ENCODE data around the gene MUC13.
A peak's percentile ranks its signal among the peaks of the same experiment; 100 is the strongest.

MUC13 gene

DNA sequence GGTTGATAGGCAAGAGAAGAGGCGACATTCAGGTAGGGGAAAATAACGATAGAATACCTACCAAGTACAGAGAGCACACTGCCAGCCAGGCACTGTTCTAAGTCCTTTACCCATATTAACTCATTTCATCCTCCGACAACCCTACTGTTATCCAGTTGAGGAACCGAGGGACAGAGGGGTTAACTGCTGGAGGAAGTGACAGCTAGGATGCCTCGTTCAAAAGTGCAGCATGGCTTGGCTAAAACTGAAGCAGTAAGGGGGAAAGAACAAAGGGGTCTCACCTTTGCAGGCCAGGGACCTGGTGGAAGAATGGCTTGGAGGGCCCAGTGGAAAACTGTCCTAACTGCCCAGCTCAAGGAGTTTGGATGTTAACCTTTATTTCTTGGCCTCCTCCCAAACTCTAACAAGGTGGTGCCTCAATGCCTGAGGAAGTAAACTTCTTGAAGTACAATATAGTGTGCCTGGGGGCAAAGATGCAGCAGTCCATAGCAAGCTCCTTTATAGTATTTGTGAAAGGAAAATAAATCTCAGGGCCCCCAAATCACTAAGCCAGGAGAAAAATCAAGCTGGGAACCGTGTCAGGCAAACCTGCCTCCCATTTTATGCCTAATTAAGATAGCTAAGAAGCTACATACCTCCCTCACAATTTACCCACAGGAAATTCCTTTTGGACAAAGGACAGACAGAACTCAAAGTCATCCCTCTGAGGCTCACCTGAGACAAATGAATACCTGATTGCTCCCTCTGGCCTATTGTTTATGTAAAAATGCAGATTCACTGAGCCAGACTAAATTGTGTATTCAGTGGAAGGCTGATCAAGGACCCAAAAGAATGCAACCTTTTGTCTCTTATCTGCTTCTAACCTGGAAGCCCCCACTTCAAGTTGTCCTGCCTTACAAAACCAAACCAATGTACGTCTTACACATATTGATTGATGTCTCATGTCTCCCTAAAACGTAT is 45.8 kb downstream of the MUC13 start:
- DNase-seq (ENCODE audit: low read depth): no peak
- TF ChIP-seq, protein P1, sequence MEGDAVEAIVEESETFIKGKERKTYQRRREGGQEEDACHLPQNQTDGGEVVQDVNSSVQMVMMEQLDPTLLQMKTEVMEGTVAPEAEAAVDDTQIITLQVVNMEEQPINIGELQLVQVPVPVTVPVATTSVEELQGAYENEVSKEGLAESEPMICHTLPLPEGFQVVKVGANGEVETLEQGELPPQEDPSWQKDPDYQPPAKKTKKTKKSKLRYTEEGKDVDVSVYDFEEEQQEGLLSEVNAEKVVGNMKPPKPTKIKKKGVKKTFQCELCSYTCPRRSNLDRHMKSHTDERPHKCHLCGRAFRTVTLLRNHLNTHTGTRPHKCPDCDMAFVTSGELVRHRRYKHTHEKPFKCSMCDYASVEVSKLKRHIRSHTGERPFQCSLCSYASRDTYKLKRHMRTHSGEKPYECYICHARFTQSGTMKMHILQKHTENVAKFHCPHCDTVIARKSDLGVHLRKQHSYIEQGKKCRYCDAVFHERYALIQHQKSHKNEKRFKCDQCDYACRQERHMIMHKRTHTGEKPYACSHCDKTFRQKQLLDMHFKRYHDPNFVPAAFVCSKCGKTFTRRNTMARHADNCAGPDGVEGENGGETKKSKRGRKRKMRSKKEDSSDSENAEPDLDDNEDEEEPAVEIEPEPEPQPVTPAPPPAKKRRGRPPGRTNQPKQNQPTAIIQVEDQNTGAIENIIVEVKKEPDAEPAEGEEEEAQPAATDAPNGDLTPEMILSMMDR (IDR thresholded peaks at IDR 0.05; ENCODE audit: insufficient read depth, low read depth, low read length, missing control alignments): no peak
- no peak overlapping the region for H3K4me3 ChIP-seq (ENCODE audit: low read depth, low read length)

DNA sequence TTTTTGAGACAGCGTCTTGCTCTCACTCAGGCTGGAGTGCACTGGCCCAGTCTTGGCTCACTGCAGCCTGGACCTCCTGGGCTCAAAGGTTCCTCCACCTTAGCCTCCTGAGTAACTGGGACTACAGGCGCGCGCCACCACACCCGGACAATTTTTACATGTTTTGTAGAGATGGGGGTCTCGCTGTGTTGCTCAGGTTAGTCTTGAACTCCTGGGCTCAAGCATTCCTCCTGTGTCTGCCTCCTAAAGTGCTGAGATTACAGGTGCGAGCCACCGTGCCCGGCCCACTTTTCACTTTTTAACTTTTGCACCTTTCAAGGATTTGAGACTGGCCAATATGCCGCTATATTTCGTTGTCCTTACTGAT is 46.6 kb downstream of the MUC13 start:
- H3K4me3 ChIP-seq (ENCODE audit: low read depth, low read length): peak overlapping the region; percentile 49
- no peak for DNase-seq (ENCODE audit: low read depth)
- TF ChIP-seq, protein P1 (IDR thresholded peaks at IDR 0.05; ENCODE audit: insufficient read depth, low read depth, low read length, missing control alignments): no peak

DNA sequence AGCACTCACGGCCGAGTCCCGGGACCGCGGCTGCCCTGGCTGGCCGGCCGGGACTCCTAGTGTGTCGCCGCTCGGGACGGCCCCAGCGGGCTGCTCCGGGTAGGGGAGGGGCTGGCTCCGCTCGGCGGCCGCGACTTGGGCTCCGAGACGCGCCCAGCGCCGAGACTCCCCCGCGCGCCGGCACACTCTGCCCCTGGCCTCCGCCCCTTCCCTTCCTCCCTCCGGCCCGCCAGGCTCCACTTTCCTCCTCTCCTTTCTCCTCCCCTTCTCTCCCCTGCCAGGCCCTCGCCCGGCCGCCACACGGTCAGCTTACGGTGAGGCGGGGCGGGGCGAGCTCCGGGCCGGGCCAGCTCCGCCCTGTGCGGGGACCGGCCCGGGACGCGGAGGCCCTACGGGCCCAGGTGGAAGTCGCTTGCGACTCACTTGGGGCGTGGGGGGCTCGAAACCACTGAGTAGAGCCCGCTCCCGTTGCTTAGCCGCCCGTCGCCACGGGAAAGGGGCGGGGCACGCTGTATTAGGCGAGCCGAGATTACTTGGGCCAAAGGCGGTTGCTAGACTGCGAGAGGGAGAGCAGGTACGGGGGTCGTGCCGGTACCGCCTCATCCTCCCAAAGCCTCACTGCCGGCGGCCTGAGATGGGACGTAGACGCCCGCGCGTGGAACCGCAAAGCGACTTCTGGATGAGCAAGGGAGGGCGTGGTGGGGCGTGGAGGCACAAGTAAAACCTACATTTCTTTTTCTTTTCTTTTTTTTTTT is 47.2 kb downstream of the MUC13 start, which contains the start of gene ITGB5:
TSS of gene ITGB5 (minus strand) at position 189 of the 755 bp plus-strand sequence. CDS start 365 bp downstream, outside the sequence.
- peak; percentile 65 for DNase-seq (ENCODE audit: low read depth)
- H3K4me3 ChIP-seq (ENCODE audit: low read depth, low read length): peak within 1 kb of the TSS; percentile 49
- TF ChIP-seq, protein P1 (IDR thresholded peaks at IDR 0.05; ENCODE audit: insufficient read depth, low read depth, low read length, missing control alignments): no peak

DNA sequence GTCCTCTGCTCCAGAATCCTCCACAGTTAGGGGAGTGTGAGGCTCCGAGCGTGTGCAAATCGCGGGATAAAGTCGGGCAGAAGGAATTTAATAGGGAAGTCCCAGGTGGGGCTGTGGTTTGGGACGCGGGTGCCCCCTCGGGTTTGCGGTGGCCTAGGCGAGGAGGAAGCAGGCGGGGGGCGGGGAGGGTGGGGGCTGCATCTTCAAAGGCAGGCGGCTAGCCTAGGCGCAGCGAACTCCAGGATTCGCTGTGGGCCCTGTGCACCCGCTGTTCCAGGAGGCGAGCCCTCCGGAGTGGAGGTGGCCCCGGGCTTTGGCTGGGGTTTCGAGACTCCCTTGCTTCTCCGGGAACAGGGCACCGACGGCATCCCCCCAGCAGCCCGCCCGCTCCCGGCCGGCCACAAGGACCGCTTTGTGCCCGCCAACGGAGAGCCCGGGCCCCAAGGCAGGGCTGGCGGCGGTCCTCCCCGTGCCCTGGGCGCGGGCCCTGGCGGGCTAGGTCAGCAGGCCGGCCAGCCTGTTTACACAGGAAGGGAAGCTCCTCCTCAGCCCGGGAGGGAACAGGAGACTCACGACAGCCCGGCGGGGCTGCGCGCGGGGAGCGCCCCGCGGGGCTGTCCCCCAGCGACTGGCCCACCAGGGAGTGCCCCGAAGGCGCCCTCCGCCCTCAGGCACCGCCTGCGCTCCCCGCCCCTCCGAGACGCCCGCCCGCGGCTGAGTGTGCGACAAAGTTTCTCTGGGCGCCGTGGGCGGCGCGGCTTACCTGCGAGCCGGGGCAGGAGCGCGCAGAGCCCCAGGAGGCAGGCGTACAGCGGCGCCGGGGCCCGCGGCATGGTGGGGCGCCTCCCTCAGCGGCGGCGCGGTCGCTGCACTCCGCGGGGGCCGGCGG is 48.1 kb downstream of the MUC13 start:
- TF ChIP-seq, protein P1 (IDR thresholded peaks at IDR 0.05; ENCODE audit: insufficient read depth, low read depth, low read length, missing control alignments): no peak
- DNase-seq (ENCODE audit: low read depth): peak; percentile 51
- H3K4me3 ChIP-seq (ENCODE audit: low read depth, low read length): peak overlapping the region; percentile 48

DNA sequence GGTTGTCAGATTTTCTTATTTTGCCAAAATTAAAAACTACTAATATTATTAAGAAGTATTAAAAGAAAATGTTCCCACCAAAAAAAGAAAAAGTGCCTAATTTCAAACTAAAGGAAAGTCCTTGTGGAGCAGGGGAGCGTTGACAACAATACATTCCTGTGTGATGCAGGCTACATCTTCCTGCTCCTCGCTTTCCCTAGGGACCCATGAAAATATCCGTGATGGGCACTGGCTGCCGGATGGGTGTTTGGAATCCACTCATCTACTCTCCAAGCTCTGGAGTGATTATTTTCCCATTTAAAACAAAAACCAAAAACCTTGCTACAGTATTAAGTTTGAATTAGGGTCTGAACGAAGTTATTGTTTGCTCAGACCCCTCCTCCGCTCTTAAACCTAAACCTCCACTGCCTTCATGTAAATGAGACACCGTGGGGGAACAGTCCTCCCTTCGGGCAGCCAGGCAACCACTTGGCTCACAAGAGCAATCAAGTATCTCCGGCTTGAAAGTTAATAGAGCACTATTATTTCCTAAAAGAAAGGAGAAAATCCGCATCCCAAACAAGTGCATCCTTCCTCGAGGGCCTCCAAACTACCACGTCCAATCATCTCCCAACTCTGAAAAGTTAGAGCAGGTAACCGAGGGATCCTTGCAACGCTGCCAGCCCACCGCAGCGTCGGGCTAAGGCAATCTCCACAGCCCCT is 48.9 kb downstream of the MUC13 start:
- H3K4me3 ChIP-seq (ENCODE audit: low read depth, low read length): no peak overlapping the region
- no peak for DNase-seq (ENCODE audit: low read depth)
- TF ChIP-seq, protein P1 (IDR thresholded peaks at IDR 0.05; ENCODE audit: insufficient read depth, low read depth, low read length, missing control alignments): no peak

Measured in GM12865 (cell line).